Stimulated activated CD8-positive, alpha-beta memory T cell treated with anti-CD3 and anti-CD28 coated beads, Interleukin-12 subunit alpha, Interleukin-12 subunit beta, amount 100 ng/mL, for 4 hours (primary cell): Measurements from ENCODE around the gene PDK2.

Experiments
- DNase-seq: peaks from one replicate; pipeline ENCODE4 v3.0.0-alpha.2; 2020; ENCODE audit warnings: low read depth

PDK2 gene

GRCh38 chr17:50094753-50095619 lies at the start of gene PDK2:
Gene PDK2, plus strand, starts transcription at chr17:50095351. Its CDS starts 85 bp downstream, at chr17:50095436.
- DNase-seq, result peak; percentile 96

GRCh38 chr17:50046179-50046578 lies 49.0 kb upstream of the PDK2 start:
- DNase-seq, result no peak

GRCh38 chr17:50046667-50047066 lies 48.5 kb upstream of the PDK2 start:
- DNase-seq, result no peak

GRCh38 chr17:50047083-50047482 lies 48.1 kb upstream of the PDK2 start:
- no peak for DNase-seq

GRCh38 chr17:50047488-50048126 lies 47.5 kb upstream of the PDK2 start:
- no peak for DNase-seq

- DNase-seq, result no peak
Observed at GRCh38 chr17:50048146-50048720, 46.9 kb upstream of the PDK2 start.

GRCh38 chr17:50048988-50049387 lies 46.2 kb upstream of the PDK2 start:
- no peak for DNase-seq

- no peak for DNase-seq
Observed at GRCh38 chr17:50049636-50050035, 45.5 kb upstream of the PDK2 start.

GRCh38 chr17:50050431-50051032 lies 44.6 kb upstream of the PDK2 start:
- DNase-seq, result no peak

- DNase-seq, result peak; percentile 47
Observed at GRCh38 chr17:50051082-50051576, 44.0 kb upstream of the PDK2 start.

GRCh38 chr17:50051606-50052005 lies 43.5 kb upstream of the PDK2 start:
- no peak for DNase-seq

GRCh38 chr17:50052241-50052796 lies 42.8 kb upstream of the PDK2 start:
- DNase-seq, result no peak

GRCh38 chr17:50052822-50053653 lies 42.1 kb upstream of the PDK2 start:
- no peak for DNase-seq

- no peak for DNase-seq
Observed at GRCh38 chr17:50053654-50053960, 41.5 kb upstream of the PDK2 start.

GRCh38 chr17:50055055-50055425 lies 40.1 kb upstream of the PDK2 start:
- no peak for DNase-seq

GRCh38 chr17:50055426-50056216 lies 39.5 kb upstream of the PDK2 start, which contains the start of gene ITGA3:
Gene ITGA3, plus strand, starts transcription at chr17:50056110. Its CDS starts 330 bp downstream, at chr17:50056440.
- peak; percentile 41 for DNase-seq

GRCh38 chr17:50056217-50056960 lies 38.8 kb upstream of the PDK2 start:
- DNase-seq, result peak; percentile 35

- DNase-seq, result no peak
Observed at GRCh38 chr17:50056961-50057330, 38.2 kb upstream of the PDK2 start.

- DNase-seq, result no peak
Observed at GRCh38 chr17:50057521-50057991, 37.6 kb upstream of the PDK2 start.
